Measurements from ENCODE around the gene PTPRQ.

The PTPRQ gene

DNA sequence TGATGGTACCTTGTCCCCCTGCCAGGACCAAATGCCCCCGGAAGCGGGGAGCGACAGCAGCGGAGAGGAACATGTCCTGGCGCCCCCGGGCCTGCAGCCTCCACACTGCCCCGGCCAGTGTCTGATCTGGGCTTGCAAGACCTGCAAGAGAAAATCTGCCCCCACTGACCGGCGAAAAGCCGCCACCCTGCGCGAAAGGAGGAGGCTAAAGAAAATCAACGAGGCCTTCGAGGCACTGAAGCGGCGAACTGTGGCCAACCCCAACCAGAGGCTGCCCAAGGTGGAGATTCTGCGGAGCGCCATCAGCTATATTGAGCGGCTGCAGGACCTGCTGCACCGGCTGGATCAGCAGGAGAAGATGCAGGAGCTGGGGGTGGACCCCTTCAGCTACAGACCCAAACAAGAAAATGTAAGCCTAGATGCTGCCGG lies 263.8 kb downstream of the PTPRQ start:
- DNase-seq, result no peak

DNA sequence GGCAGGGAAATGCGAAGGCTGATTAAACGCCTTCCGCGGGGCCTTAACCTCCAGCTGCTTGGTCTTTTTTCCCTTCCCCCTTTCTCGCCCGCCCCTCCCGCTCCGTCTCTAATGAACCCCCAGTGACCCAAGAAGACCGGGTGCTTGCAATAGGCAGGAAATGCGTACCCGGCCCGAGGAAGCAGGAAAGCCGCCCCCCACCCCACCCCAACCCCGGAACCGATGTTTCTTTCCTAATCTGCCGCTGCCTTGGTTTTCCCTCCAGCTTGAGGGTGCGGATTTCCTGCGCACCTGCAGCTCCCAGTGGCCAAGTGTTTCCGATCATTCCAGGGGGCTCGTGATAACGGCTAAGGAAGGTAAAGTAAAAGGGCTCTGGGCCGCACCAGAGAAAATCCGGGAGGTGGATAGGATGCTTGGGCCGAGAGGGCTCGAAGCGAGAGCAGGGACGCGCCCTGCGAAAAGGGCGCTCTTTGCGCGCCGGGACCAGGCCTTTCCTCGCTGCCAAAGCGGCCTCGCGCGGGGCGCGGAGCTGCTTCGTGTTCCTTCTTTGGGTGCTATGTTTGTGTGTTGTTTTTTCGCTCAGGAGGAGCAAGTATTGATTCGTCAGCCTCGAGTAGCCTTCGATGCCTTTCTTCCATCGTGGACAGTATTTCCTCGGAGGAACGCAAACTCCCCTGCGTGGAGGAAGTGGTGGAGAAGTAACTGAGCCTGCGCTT lies 264.4 kb downstream of the PTPRQ start:
- no peak for DNase-seq

DNA sequence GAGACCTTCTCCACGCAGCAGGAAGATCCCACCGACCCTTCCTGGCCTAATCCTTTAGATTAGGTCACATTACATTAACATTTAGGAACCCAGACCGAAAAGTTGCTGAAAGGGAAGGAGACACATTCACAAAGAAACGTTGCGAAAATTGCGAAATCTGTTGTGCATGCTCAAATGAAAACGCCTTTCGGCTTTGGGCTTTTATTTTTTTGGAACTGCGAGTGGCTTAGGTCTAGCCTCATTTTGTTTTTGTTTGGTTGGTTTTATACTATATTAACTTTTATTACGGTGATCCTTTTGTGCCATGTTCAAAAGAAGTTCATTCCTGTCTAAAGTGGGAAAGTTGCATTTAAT lies 264.9 kb downstream of the PTPRQ start:
- DNase-seq, result no peak

- no peak for DNase-seq
These were observed 266.0 kb downstream of the PTPRQ start for GRCh38 chr12:80709811-80710726.

DNA sequence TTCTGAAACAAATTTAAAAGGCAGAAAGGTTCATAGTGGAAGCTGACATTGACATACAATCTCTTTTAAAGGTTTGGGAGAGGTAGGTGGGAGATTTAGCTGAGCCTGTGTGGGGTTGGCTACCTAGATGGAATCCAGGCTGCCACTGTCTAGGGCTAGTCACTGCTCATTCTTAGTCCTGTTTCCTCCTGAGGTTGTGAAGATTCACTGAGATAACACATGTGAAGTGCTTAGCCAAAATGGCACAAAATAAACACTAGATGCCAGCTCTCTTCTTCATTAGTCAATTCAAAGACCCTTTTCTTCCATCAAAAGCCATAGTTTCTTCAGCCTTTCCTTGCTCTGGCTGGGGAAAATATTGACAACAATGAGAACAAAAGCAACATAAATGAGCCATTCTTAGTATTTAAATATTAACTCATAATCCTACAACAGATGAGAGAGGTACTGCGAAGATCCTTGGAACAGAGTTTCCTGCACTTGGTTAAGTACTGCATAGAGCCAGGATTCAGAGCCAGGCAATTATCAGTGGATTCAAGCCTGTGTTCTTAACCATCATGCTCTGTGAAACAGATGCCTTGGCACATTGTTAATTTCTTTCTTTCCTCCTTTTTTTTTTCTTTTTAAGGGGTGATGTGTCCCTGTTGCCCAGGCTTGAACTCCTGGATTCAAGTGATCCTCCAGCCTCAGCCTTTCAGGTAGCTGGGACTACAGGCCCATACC lies 266.9 kb downstream of the PTPRQ start:
- no peak for DNase-seq

GRCh38 chr12:80711866-80712265 lies 267.8 kb downstream of the PTPRQ start:
- no peak for DNase-seq

DNA sequence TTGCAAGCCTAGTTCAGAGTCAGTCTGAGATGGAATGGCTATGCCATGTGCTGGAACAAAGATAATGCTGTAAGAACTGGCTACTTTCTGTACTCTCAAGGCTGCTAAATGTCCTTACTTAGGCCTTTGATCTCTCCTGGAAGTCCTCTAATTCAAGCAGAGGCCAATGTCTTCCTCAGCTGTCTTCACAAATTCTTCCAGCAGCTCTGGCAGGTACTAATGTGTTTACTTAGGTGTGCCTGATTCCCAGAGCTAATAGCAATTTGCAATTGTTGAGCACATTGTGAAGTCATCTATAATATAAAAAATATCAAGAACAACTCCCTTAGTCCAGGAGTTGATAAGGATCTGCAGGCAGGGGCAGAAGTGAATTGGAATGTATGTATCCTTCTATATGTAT lies 268.8 kb downstream of the PTPRQ start:
- DNase-seq, result no peak

GRCh38 chr12:80713419-80713818 lies 269.4 kb downstream of the PTPRQ start:
- no peak for DNase-seq

- no peak for DNase-seq
These were observed 270.0 kb downstream of the PTPRQ start for GRCh38 chr12:80714055-80714454.

- DNase-seq, result no peak
These were observed 270.8 kb downstream of the PTPRQ start for GRCh38 chr12:80714846-80715245.

GRCh38 chr12:80715713-80716249 lies 271.7 kb downstream of the PTPRQ start:
- no peak for DNase-seq

GRCh38 chr12:80716696-80717469 lies 272.8 kb downstream of the PTPRQ start, which contains the start of gene MYF5:
Gene MYF5, plus strand, starts transcription at chr12:80716912. Its CDS starts 152 bp downstream, at chr12:80717064.
- no peak for DNase-seq

GRCh38 chr12:80717856-80718255 lies 273.8 kb downstream of the PTPRQ start:
- no peak for DNase-seq

DNA sequence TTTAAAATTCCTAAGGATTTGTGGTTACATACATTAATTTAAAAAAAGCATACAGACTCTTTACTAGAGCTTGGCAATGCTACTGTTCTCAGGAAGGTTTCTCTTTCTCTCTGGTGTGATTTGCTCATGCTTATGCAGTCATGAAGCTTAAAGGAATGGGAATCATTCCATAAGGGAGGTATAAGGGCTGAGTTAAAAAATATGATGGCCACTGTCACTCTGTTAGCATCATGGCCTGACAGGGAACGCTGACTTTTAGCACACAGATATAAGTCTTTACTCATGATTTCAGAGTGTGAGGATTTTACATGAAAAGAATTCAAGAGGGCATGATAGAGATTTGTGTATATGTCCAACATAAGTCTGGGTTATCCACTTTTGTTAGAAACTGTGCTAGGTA lies 276.5 kb downstream of the PTPRQ start:
- no peak for DNase-seq

DNA sequence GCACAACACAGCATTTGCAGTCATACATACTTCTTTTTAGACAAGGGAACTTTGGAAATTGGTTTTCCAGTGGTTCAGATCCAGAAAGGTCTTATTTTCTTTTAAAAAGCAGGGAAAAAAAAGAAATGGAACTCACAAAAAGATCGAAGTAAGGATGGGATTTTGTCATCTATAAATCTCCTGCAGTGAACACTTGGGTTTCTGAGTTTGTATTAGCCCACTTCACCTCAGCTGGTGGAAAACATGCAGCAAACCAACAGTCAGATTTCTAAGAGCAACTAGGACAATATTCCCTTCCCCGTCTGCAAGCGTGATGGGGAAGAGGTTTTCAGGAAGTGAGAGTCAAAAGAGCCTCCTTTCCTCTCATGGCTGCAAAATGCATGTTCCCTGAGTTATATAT lies 277.3 kb downstream of the PTPRQ start:
- DNase-seq, result no peak
